K562 (cell line): Measurements from ENCODE around the gene MAGI2. TPM values are rescaled to one million over a fixed set of nuclear protein-coding genes. Genes with fewer than 3 reads are reported as not detected.

Experiments used
- ATAC-seq: fragments of 200-7000 bp; cut with Tn5 transposase; 3 replicates; pipeline ENCODE4 v1.9.1; 2020; ENCODE audit warnings: moderate library complexity
- BruUV-seq: library from RNA; stranded (reverse); fragments of 400-500 nt; replicated peaks from 2 replicates; lab custom pipeline; 2021; lab: Mats Ljungman, UMichigan
- CTCF ChIA-PET: fragments of 300-600 bp; formaldehyde crosslinking; extraction: SDS; loops from one replicate; lab custom pipeline; 2021; ENCODE audit warnings: low intra/inter-chr PET ratio; lab: Yijun Ruan, JAX
- POLR2A ChIA-PET: fragments of 300-600, 350-650 bp; sonication (Branson Sonifier 250); formaldehyde crosslinking; extraction: SDS; loops from one replicate; lab custom pipeline; 2021; ENCODE audit warnings: antibody characterized with exemption, inconsistent platforms; lab: Yijun Ruan, JAX
- DNase-seq, 4 experiments: peaks; one replicate each; pipeline versions ENCODE4 v3.0.0 to v3.0.0-alpha.2; 2011 to 2018; ENCODE audit warnings: low spot score in 3 of 4, mixed read lengths in 3 of 4; ENCODE audit errors: extremely low read depth in 1 of 4
- FAIRE-seq: peaks from 2 replicates; lab custom pipeline; 2011; peaks lifted over from hg19 to GRCh38; lab: Jason Lieb, UNC
- H2AFZ ChIP-seq: 2 replicates; pipeline ENCODE4 v1.6.0; 2011; ENCODE audit warnings: low read depth, low read length, control low read depth, inconsistent platforms
- H3K27ac ChIP-seq: fragments of 200-600 bp; 3 replicates; pipeline ENCODE4 v1.8.0; 2011; ENCODE audit warnings: low read depth, mild to moderate bottlenecking, control low read depth, inconsistent platforms, low read length, moderate library complexity, mixed read lengths; ENCODE audit errors: extremely low read depth
- H3K27me3 ChIP-seq, 2 experiments: fragments of 300-600 bp in 1 of 2; 2 replicates in 1 of 2; 3 replicates in 1 of 2; pipeline versions ENCODE4 v1.6.0 to v1.8.0; 2011; ENCODE audit warnings: inconsistent platforms in 2 of 2, low read length in 2 of 2, mild to moderate bottlenecking in 1 of 2, mixed read lengths in 1 of 2, moderate library complexity in 1 of 2; ENCODE audit not compliant: control insufficient read depth in 2 of 2, insufficient read depth in 2 of 2
- H3K36me3 ChIP-seq: fragments of 300-600 bp; 3 replicates; pipeline ENCODE4 v1.8.0; 2011; ENCODE audit warnings: mild to moderate bottlenecking, low read length, inconsistent platforms; ENCODE audit not compliant: control insufficient read depth, insufficient read depth
- H3K4me1 ChIP-seq, 2 experiments: fragments of 200-600 bp in 1 of 2; replicated peaks in 1 of 2; 2 replicates in 1 of 2; 3 replicates in 1 of 2; pipeline versions ENCODE4 v1.5.1 to v1.8.0; 2011; ENCODE audit warnings: inconsistent platforms in 2 of 2, low read length in 2 of 2, mild to moderate bottlenecking in 1 of 2, mixed read lengths in 1 of 2, moderate library complexity in 1 of 2; ENCODE audit not compliant: control insufficient read depth in 2 of 2, insufficient read depth in 2 of 2
- H3K4me2 ChIP-seq: 2 replicates; pipeline ENCODE4 v1.6.1; 2011; ENCODE audit warnings: low read length, control low read depth, inconsistent platforms, mixed read lengths; ENCODE audit not compliant: insufficient read depth
- H3K4me3 ChIP-seq: fragments of 200-600 bp; sonication (generic), shearing (Covaris generic); 2 replicates; pipeline ENCODE4 v1.5.1; 2016; ENCODE audit warnings: control low read depth, inconsistent platforms
- H3K79me2 ChIP-seq: fragments of 200-600 bp; 3 replicates; pipeline ENCODE4 v1.8.0; 2011; ENCODE audit warnings: low read length, inconsistent platforms; ENCODE audit not compliant: control insufficient read depth, insufficient read depth
- H3K9ac ChIP-seq, 2 experiments: 2 replicates each; pipeline versions ENCODE4 v1.6.0 to v1.6.1; 2011; ENCODE audit warnings: low read depth in 2 of 2, low read length in 2 of 2, control low read depth in 1 of 2, inconsistent platforms in 1 of 2, mild to moderate bottlenecking in 1 of 2, mixed read lengths in 1 of 2; ENCODE audit not compliant: insufficient read depth in 1 of 2
- H3K9me1 ChIP-seq: one replicate; pipeline ENCODE4 v1.6.0; 2011; ENCODE audit warnings: inconsistent platforms, mild to moderate bottlenecking, low read length, moderate library complexity; ENCODE audit not compliant: control insufficient read depth, insufficient read depth
- H3K9me3 ChIP-seq: replicated peaks from 2 replicates; pipeline ENCODE4 v1.5.1; 2011; ENCODE audit warnings: low read depth, low read length, inconsistent platforms; ENCODE audit not compliant: control insufficient read depth, insufficient read depth
- H4K20me1 ChIP-seq: replicated peaks from 2 replicates; pipeline ENCODE4 v1.6.1; 2011; ENCODE audit warnings: low read length, inconsistent platforms, mixed read lengths; ENCODE audit not compliant: control insufficient read depth, insufficient read depth
- HDAC6 ChIP-seq: IDR thresholded peaks from 2 replicates; pipeline ENCODE4 v1.6.1; 2012; ENCODE audit warnings: low read depth, mild to moderate bottlenecking, control low read depth, inconsistent platforms, low read length, moderate library complexity
- OTX1 ChIP-seq: fragments of 450-650 bp; formaldehyde crosslinking; IDR thresholded peaks from 2 replicates; pipeline ENCODE4 v1.4.0; 2022; ENCODE audit warnings: mild to moderate bottlenecking
- SIRT6 ChIP-seq: IDR thresholded peaks from one replicate; pipeline ENCODE4 v1.6.1; 2012; ENCODE audit warnings: low read depth, mild to moderate bottlenecking, control low read depth, inconsistent platforms, low read length, moderate library complexity
- TFE3 ChIP-seq: fragments of 450-650 bp; formaldehyde crosslinking; IDR thresholded peaks from 2 replicates; pipeline ENCODE4 v1.4.0; 2020; ENCODE audit warnings: mild to moderate bottlenecking, mixed read lengths
- ZBTB5 ChIP-seq: fragments of 450-650 bp; IDR thresholded peaks from 2 replicates; pipeline ENCODE4 v1.6.1; 2017; ENCODE audit warnings: antibody characterized with exemption
- ZNF395 ChIP-seq: fragments of 200-800 bp; sonication (Bioruptor generic); IDR thresholded peaks from 2 replicates; pipeline ENCODE4 v1.6.1; 2017; ENCODE audit warnings: missing genetic modification characterization, missing compliant biosample characterization
- WGBS: fragments of 100-300 bp; shearing (Covaris generic); methylation state at CpG from one replicate; pipeline ENCODE4 v1.1.6; 2016; ENCODE audit warnings: low coverage, mixed read lengths; ENCODE audit not compliant: insufficient coverage; ENCODE audit errors: missing lambda C conversion rate; 5-methylcytosine and 5-hydroxymethylcytosine counted together
- in situ Hi-C: fragments of 300-500 bp; cut with MboI; formaldehyde crosslinking; loops from 4 replicates; pipeline ENCODE4 v1.15.0; 2018; ENCODE audit warnings: inconsistent platforms, mixed read lengths
- intact Hi-C: fragments of 100-400 bp; cut with micrococcal nuclease; formaldehyde crosslinking; loops from 2 replicates; pipeline ENCODE4 v1.14.2; 2022
- polyA plus RNA-seq, 8 experiments: library from polyadenylated mRNA; depleted of rRNA in 4 of 8; stranded (reverse) in 5 of 8; unstranded in 3 of 8; fragments of >200 nt; fragmentation: Nextera tagmentation in 2 of 8; fragmentation: Illumina TruSeq in 1 of 8; extraction: Ambion mirVana in 2 of 8; extraction: Trizol in 1 of 8; gene quantifications; 2 replicates each; pipeline versions ENCODE4 v1.2.1 to v1.2.3, GENCODE V29; 2011 to 2014; ENCODE audit warnings: inconsistent platforms in 1 of 8, missing spikeins in 1 of 8
- total RNA-seq, 7 experiments: library from RNA; depleted of rRNA in 6 of 7; stranded (reverse); fragments of >200 nt in 6 of 7; fragmentation: Illumina TruSeq in 2 of 7; extraction: Trizol in 2 of 7; gene quantifications; 2 replicates each; pipeline versions ENCODE4 v1.2.1 to v1.2.3, GENCODE V29; 2011 to 2021; ENCODE audit warnings: low replicate concordance in 1 of 7
- TF ChIP-seq, protein P1 (sequence below): sonication (generic); formaldehyde crosslinking; IDR thresholded peaks from 2 replicates; pipeline ENCODE4 v1.9.0; 2022; ENCODE audit warnings: mild to moderate bottlenecking, missing genetic modification reagents
- TF ChIP-seq, protein P2 (sequence below), 2 experiments: fragments of 250-450 bp in 1 of 2; fragments of 450-650 bp in 1 of 2; sonication (Bioruptor Pico) in 1 of 2; IDR thresholded peaks; 2 replicates each; pipeline versions ENCODE4 v1.6.1 to v1.8.0; 2016 to 2021; ENCODE audit warnings: mild to moderate bottlenecking in 2 of 2, moderate library complexity in 2 of 2, missing compliant biosample characterization in 1 of 2, missing genetic modification characterization in 1 of 2

Gene MAGI2
- total and polyA plus RNA-seq, 9 of the 15 experiments (the other 6 are each of a cell fraction or from before 2014, with no cell fraction given): 0.27 to 1.4 (median 0.70) TPM

- ATAC-seq (no peak), DNase-seq (no peak), FAIRE-seq (no peak)
- H3K27ac ChIP-seq: no peak overlapping the region
- H3K9ac ChIP-seq: no peak overlapping the region
- no peaks in the 10 kb centered on the region for H3K79me2 ChIP-seq
- intact Hi-C loops: no loop called here
- H3K27me3 ChIP-seq: no peaks in the 10 kb centered on the region
- no peak overlapping the region for H2AFZ ChIP-seq
- in situ Hi-C loops: no loop called here
- ChIA-PET CTCF (no interaction called here), POLR2A (no interaction called here)
- H3K9me3 ChIP-seq: peaks cover 4% of the 10 kb centered on the region; the same call in 1 of the 2 replicates
- H3K36me3 ChIP-seq: no peaks in the 10 kb centered on the region
- TF ChIP-seq ZNF395 (CRISPR knock-in tag) (no peak), HDAC6 (no peak)
- H3K4me3 ChIP-seq: no peak overlapping the region
- 0% methylated on average over 1 of the region's 1 CpG for WGBS
- no peaks in the 10 kb centered on the region for H4K20me1 ChIP-seq
- H3K4me2 ChIP-seq: no peak overlapping the region
- no peaks in the 10 kb centered on the region for H3K4me1 ChIP-seq
- BruUV-seq: no TSS peak
- H3K9me1 ChIP-seq: no peaks in the 10 kb centered on the region
Observed at GRCh38 chr7:79008786-79009185, 444.7 kb downstream of the MAGI2 start.

- no peak for TF ChIP-seq SIRT6
- no peak for TF ChIP-seq OTX1 (CRISPR knock-in tag)
- no peak for TF ChIP-seq TFE3 (CRISPR knock-in tag)
- TF ChIP-seq, protein P1, sequence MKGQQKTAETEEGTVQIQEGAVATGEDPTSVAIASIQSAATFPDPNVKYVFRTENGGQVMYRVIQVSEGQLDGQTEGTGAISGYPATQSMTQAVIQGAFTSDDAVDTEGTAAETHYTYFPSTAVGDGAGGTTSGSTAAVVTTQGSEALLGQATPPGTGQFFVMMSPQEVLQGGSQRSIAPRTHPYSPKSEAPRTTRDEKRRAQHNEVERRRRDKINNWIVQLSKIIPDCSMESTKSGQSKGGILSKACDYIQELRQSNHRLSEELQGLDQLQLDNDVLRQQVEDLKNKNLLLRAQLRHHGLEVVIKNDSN (CRISPR knock-in tag): no peak
- TF ChIP-seq, protein P2, sequence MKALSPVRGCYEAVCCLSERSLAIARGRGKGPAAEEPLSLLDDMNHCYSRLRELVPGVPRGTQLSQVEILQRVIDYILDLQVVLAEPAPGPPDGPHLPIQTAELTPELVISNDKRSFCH (CRISPR knock-in tag; IDR thresholded peaks at IDR 0.05): no peak
- TF ChIP-seq, protein P2 (tag; IDR thresholded peaks at IDR 0.05): no peak
- no peak for TF ChIP-seq ZBTB5
Observed at GRCh38 chr7:78996013-78996412, 457.5 kb downstream of the MAGI2 start.

More at GRCh38 chr7:78996013-78996412, 457.5 kb downstream of the MAGI2 start:
- Histone ChIP-seq H3K9me3 (no peaks in the 10 kb centered on the region), H3K27me3 (no peaks in the 10 kb centered on the region), H3K4me2 (no peak overlapping the region), H3K36me3 (no peaks in the 10 kb centered on the region), H3K4me1 (no peaks in the 10 kb centered on the region), H2AFZ (no peak overlapping the region), H3K9ac (no peak overlapping the region), H3K27ac (no peak overlapping the region), H4K20me1 (no peaks in the 10 kb centered on the region), H3K79me2 (no peaks in the 10 kb centered on the region), H3K4me3 (no peak overlapping the region), H3K9me1 (no peaks in the 10 kb centered on the region)
- CTCF ChIA-PET: no interaction called here
- ATAC-seq (no peak), DNase-seq (no peak), FAIRE-seq (no peak)
- BruUV-seq: no TSS peak
- POLR2A ChIA-PET: no interaction called here
- in situ Hi-C loops (no loop called here), intact Hi-C loops (no loop called here)
